Thoracic aorta (tissue), 2 donors: ENCODE data around the gene PABPC3. TPM values are rescaled to one million over a fixed set of nuclear protein-coding genes. Genes with fewer than 3 reads are reported as not detected.

Experiments
- ATAC-seq: fragments of 150-250 bp; one replicate; pipeline ENCODE4 v1.8.0; 2017; ENCODE audit warnings: low read depth; ENCODE audit not compliant: insufficient number of reproducible peaks, low FRiP score
- DNase-seq: peaks from one replicate; pipeline ENCODE4 v3.0.0-alpha.2; 2020; ENCODE audit warnings: low spot score
- H3K27ac ChIP-seq, 2 donors: fragments of 200-600 bp; sonication (generic); 1 replicate in 1 of 2; 2 replicates in 1 of 2; pipeline ENCODE4 v1.5.1; 2016; ENCODE audit warnings: mild to moderate bottlenecking in 2 of 2, moderate library complexity in 2 of 2
- H3K27me3 ChIP-seq: fragments of 200-600 bp; sonication (generic); replicated peaks from 2 replicates; pipeline ENCODE4 v1.6.0; 2016; ENCODE audit warnings: mild to moderate bottlenecking; ENCODE audit not compliant: insufficient read depth
- H3K36me3 ChIP-seq: fragments of 200-600 bp; sonication (generic); one replicate; pipeline ENCODE4 v1.5.1; 2016
- H3K4me1 ChIP-seq, 2 donors: fragments of 200-600 bp; sonication (generic); 1 replicate in 1 of 2; 2 replicates in 1 of 2; pipeline versions ENCODE4 v1.5.1 to v1.6.0; 2016; ENCODE audit warnings: low read depth in 2 of 2, mild to moderate bottlenecking in 1 of 2; ENCODE audit not compliant: control insufficient read depth in 1 of 2
- H3K4me3 ChIP-seq: fragments of 200-600 bp; sonication (generic); 2 replicates; pipeline ENCODE4 v1.5.1; 2016; ENCODE audit warnings: mild to moderate bottlenecking
- H3K9me3 ChIP-seq: fragments of 200-600 bp; sonication (generic); 2 replicates; pipeline ENCODE4 v1.5.1; 2016
- CTCF ChIP-seq: fragments of 200-600 bp; sonication (generic); IDR thresholded peaks from one replicate; pipeline ENCODE4 v1.5.1; 2019; ENCODE audit warnings: antibody characterized with exemption
- total RNA-seq, 2 donors: library from RNA; depleted of rRNA; stranded (reverse); fragments of >200 nt; gene quantifications; one replicate each; pipeline versions ENCODE4 v1.1.0 to v1.2.3, GENCODE V29; 2016

PABPC3 gene
- total RNA-seq, 2 donors from 2014 or later: not detected

- no peaks in the 10 kb centered on the region for H3K36me3 ChIP-seq
- no peaks in the 10 kb centered on the region for H3K4me1 ChIP-seq
- DNase-seq: no peak
- H3K27me3 ChIP-seq: no peaks in the 10 kb centered on the region
- no peak for TF ChIP-seq CTCF
- ATAC-seq: no peak
- H3K4me3 ChIP-seq: no peak overlapping the region
- H3K9me3 ChIP-seq: no peaks in the 10 kb centered on the region
- no peak overlapping the region for H3K27ac ChIP-seq
Measured at GRCh38 chr13:25147638-25148401, 51.9 kb downstream of the PABPC3 start.

- ATAC-seq (no peak), DNase-seq (no peak)
- TF ChIP-seq CTCF: no peak
- no peaks in the 10 kb centered on the region for H3K9me3 ChIP-seq
- no peak overlapping the region for H3K27ac ChIP-seq
- no peak overlapping the region for H3K4me3 ChIP-seq
- H3K4me1 ChIP-seq: no peaks in the 10 kb centered on the region
- H3K36me3 ChIP-seq: no peaks in the 10 kb centered on the region
- H3K27me3 ChIP-seq: no peaks in the 10 kb centered on the region
Measured at GRCh38 chr13:25148402-25148771, 52.5 kb downstream of the PABPC3 start.

Other genes with a start within 250 kb of the PABPC3 start
- not detected for gene AMER2, start 76.2 kb downstream of the PABPC3 start, total RNA-seq
- gene MTMR6, start 191.4 kb downstream of the PABPC3 start, total RNA-seq: 10 to 100 TPM; 13.8 to 28.9 TPM
- gene NUP58, start 205.5 kb downstream of the PABPC3 start, total RNA-seq: 10 to 100 TPM; 43.9 to 65.0 TPM